ENCODE data around the gene TSPAN12. TPM values are rescaled to one million over a fixed set of nuclear protein-coding genes. Genes with fewer than 3 reads are reported as not detected.

The TSPAN12 gene
- polyA plus RNA-seq, 1 donor (not counting 4 experiments of a cell fraction or from before 2014, with no cell fraction given) = 0.47 TPM

DNA sequence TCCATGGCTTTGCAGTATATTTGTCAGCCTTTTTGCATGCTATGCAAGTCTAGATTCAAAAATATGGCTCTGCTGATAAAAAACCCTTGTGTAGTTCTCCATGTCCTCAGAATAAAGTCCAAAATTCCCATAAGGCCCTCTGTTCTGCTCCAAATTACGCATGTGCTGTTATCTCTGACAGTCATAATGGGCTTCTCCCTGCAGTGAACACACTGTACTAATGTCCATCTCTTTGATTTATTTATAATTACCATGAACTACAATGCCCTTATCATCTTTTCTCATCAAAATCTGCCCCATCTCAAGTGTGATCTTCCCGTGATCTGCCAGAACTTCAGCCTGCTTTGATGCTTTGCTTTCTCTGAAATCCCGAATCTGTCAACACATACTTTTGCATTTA, 87.7 kb downstream of the TSPAN12 start:
- Histone ChIP-seq H3K9ac (ENCODE audit: control insufficient read depth, extremely low read depth, insufficient read depth, low read length) (no peak overlapping the region), H4K20me1 (ENCODE audit: control insufficient read depth, extremely low read depth, insufficient read depth, low read length) (no peaks in the 10 kb centered on the region), H3K36me3 (ENCODE audit: control insufficient read depth in 2 of 2, extremely low read depth in 1 of 2, insufficient read depth in 2 of 2, low read length in 2 of 2) (no peaks in the 10 kb centered on the region), H3K27ac (ENCODE audit: control insufficient read depth, insufficient read depth, low read length) (no peak overlapping the region), H3K4me3 (ENCODE audit: control insufficient read depth in 2 of 3, extremely low read depth in 1 of 3, insufficient read depth in 2 of 3, low read depth in 1 of 3, low read length in 3 of 3) (no peak overlapping the region), H2AFZ (ENCODE audit: control insufficient read depth, low read length) (no peak overlapping the region), H3K4me1 (ENCODE audit: control insufficient read depth, extremely low read depth, insufficient read depth, low read length) (no peaks in the 10 kb centered on the region), H3K79me2 (ENCODE audit: control insufficient read depth, insufficient read depth, low read length) (no peaks in the 10 kb centered on the region), H3K9me3 (ENCODE audit: control insufficient read depth, low read depth, low read length) (no peaks in the 10 kb centered on the region), H3K27me3 (ENCODE audit: control insufficient read depth, extremely low read depth, insufficient read depth, low read length) (no peaks in the 10 kb centered on the region), H3K4me2 (ENCODE audit: control insufficient read depth, extremely low read depth, insufficient read depth, low read depth, low read length) (no peak overlapping the region), H3K9me1 (ENCODE audit: control insufficient read depth, extremely low read depth, insufficient read depth, low read length) (no peaks in the 10 kb centered on the region)
- DNase-seq (ENCODE audit: low read depth, low spot score) (no peak), FAIRE-seq (no peak)
- TF ChIP-seq EZH2 (IDR thresholded peaks at IDR 0.05; ENCODE audit: low read length) (no peak), CTCF (optimal IDR thresholded peaks at IDR 0.05 in 1 of 3, IDR thresholded peaks at IDR 0.05 in 1 of 3, conservative IDR thresholded peaks at IDR 0.05 in 1 of 3; ENCODE audit: extremely low read depth in 1 of 3, insufficient read depth in 2 of 3, low read length in 3 of 3) (no peak)
- dilution Hi-C loops (cut with MboI; ENCODE audit: extremely low pct_ligation_motif_present, low sequenced_read_pairs) = no loop called here

DNA sequence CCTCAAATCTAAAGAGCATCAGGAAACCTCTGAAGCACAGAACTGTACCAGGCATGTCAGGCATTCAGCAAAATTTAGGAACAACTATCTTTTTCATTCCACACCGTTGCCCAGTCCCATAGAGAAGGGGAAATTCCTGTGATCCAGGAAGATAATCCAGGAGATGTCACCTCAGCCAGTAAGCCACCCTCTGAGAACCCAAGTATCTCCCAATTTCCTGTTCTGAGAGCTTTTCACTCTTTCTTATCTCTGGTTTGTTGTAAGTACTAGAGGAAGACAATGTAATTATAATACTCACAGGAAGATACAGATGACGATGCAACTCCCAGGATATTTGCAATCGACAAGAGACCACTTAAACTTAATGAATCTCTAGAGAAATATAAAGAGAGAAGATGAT, 97.1 kb downstream of the TSPAN12 start:
- Histone ChIP-seq H3K36me3 (ENCODE audit: control insufficient read depth in 2 of 2, extremely low read depth in 1 of 2, insufficient read depth in 2 of 2, low read length in 2 of 2) (no peaks in the 10 kb centered on the region), H4K20me1 (ENCODE audit: control insufficient read depth, extremely low read depth, insufficient read depth, low read length) (no peaks in the 10 kb centered on the region), H3K27me3 (ENCODE audit: control insufficient read depth, extremely low read depth, insufficient read depth, low read length) (no peaks in the 10 kb centered on the region), H3K4me2 (ENCODE audit: control insufficient read depth, extremely low read depth, insufficient read depth, low read depth, low read length) (no peak overlapping the region), H3K9ac (ENCODE audit: control insufficient read depth, extremely low read depth, insufficient read depth, low read length) (no peak overlapping the region), H3K9me3 (ENCODE audit: control insufficient read depth, low read depth, low read length) (no peaks in the 10 kb centered on the region), H3K4me1 (ENCODE audit: control insufficient read depth, extremely low read depth, insufficient read depth, low read length) (no peaks in the 10 kb centered on the region), H3K79me2 (ENCODE audit: control insufficient read depth, insufficient read depth, low read length) (no peaks in the 10 kb centered on the region), H3K27ac (ENCODE audit: control insufficient read depth, insufficient read depth, low read length) (no peak overlapping the region), H3K4me3 (ENCODE audit: control insufficient read depth in 2 of 3, extremely low read depth in 1 of 3, insufficient read depth in 2 of 3, low read depth in 1 of 3, low read length in 3 of 3) (no peak overlapping the region), H2AFZ (ENCODE audit: control insufficient read depth, low read length) (no peak overlapping the region), H3K9me1 (ENCODE audit: control insufficient read depth, extremely low read depth, insufficient read depth, low read length) (no peaks in the 10 kb centered on the region)
- no peak for DNase-seq (ENCODE audit: low read depth, low spot score)
- FAIRE-seq = no peak
- dilution Hi-C loops (cut with MboI; ENCODE audit: extremely low pct_ligation_motif_present, low sequenced_read_pairs) = no loop called here
- no peak for TF ChIP-seq CTCF (optimal IDR thresholded peaks at IDR 0.05 in 1 of 3, IDR thresholded peaks at IDR 0.05 in 1 of 3, conservative IDR thresholded peaks at IDR 0.05 in 1 of 3; ENCODE audit: extremely low read depth in 1 of 3, insufficient read depth in 2 of 3, low read length in 3 of 3)
- TF ChIP-seq EZH2 (IDR thresholded peaks at IDR 0.05; ENCODE audit: low read length) = no peak
